ENCODE data around the gene NBEA.
"Not testable (repeated sequence)": the region's sequence is repeated elsewhere in the genome, so short reads cannot be mapped to it uniquely, and the experiment has no call there.

The NBEA gene

GRCh38 chr13:35392768-35393167 is 450.7 kb downstream of the NBEA start:
- Histone ChIP-seq H3K9me3 (ENCODE audit: control insufficient read depth in 1 of 2, low read length in 2 of 2) (no peaks in the 10 kb centered on the region), H3K27me3 (ENCODE audit: low read depth, low read length) (no peaks in the 10 kb centered on the region), H3K4me1 (ENCODE audit: control insufficient read depth in 1 of 2, insufficient read depth in 2 of 2, low read length in 2 of 2) (peaks cover 0 to 11% of the 10 kb centered on the region in 2 donors), H3K36me3 (ENCODE audit: control insufficient read depth in 1 of 2, insufficient read depth in 2 of 2, low read length in 2 of 2) (no peaks in the 10 kb centered on the region), H3K27ac (ENCODE audit: low read length) (no peak overlapping the region), H3K4me3 (ENCODE audit: low read depth in 1 of 2, low read length in 2 of 2) (no peak overlapping the region)

DNA sequence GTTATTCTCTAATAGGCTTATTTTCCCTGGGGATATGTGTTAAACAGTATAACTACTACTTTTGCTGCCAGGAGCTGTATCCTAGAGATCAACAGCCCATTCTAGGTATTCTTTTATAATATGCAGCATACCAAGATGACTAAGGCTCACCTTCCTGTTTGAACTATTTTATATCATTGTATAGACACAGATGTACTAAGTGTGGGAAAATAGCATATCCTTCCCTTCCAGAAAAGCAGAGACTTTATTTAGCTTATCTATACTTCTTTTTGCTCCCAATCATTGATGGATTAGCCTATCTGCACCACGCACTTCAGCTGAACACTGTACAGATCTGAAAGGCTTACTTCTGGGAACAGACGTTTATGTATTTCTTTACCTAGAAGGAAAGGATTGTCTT is 451.8 kb downstream of the NBEA start:
- Histone ChIP-seq H3K4me3 (ENCODE audit: low read depth in 1 of 2, low read length in 2 of 2) (no peak overlapping the region), H3K9me3 (ENCODE audit: control insufficient read depth in 1 of 2, low read length in 2 of 2) (peaks cover 0 to 4% of the 10 kb centered on the region in 2 donors), H3K27me3 (ENCODE audit: low read depth, low read length) (no peaks in the 10 kb centered on the region), H3K4me1 (ENCODE audit: control insufficient read depth in 1 of 2, insufficient read depth in 2 of 2, low read length in 2 of 2) (peaks cover 0 to 11% of the 10 kb centered on the region in 2 donors), H3K27ac (ENCODE audit: low read length) (no peak overlapping the region), H3K36me3 (ENCODE audit: control insufficient read depth in 1 of 2, insufficient read depth in 2 of 2, low read length in 2 of 2) (no peaks in the 10 kb centered on the region)

DNA sequence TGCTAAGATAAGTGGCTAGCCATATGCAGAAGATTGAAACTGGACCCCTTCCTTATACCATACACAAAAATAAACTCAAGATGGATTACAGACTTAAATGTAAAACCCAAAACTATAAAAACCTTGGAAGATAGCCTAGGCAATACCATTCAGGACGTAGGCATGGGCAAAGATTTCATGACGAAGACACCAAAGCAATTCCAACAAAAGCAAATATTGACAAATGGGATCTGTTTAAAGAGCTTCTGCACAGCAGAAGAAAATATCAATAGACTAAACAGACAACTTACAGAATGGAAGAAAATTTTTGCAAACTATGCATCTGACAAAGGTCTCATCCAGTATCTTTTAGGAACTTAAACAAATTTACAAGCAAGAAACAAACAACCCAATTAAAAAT is 466.2 kb downstream of the NBEA start:
- not testable (repeated sequence) for H3K36me3 ChIP-seq (ENCODE audit: control insufficient read depth in 1 of 2, insufficient read depth in 2 of 2, low read length in 2 of 2); H3K27me3 ChIP-seq (ENCODE audit: low read depth, low read length); H3K9me3 ChIP-seq (ENCODE audit: control insufficient read depth in 1 of 2, low read length in 2 of 2)

DNA sequence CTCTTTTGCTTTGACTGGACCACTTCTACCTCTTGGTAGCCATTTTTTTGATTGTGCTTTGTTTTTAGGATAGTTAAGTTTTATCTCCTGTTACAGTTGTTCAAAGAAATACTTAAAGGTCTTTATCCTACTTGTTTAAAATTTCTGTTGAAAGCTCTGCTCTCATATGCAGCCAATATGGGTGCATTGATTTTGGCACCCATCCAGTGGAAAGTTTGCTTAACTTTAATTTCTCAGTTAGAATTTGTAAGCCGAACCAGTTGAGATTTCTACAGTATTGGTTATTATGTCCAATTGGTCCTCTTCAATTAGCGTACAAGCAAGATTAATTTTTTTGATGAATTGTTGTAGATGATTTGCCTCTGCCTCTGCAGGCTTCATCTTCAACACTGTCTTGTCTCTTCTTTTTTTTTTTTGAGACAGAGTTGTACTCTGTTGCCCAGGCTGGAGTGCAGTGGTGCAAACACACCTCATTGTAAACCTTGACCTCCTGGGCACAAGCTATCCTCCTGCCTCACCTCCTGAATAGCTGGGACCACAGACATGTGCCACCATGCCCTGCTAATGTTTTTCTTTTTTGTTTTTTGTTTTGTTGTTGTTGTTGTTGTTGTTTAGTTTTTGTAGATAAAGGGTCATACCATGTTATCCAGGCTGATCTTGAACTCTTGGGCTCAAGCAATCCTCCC is 469.1 kb downstream of the NBEA start:
- Histone ChIP-seq H3K27ac (ENCODE audit: low read length) (no peak overlapping the region), H3K4me1 (ENCODE audit: control insufficient read depth in 1 of 2, insufficient read depth in 2 of 2, low read length in 2 of 2) (no peaks in the 10 kb centered on the region), H3K27me3 (ENCODE audit: low read depth, low read length) (no peaks in the 10 kb centered on the region), H3K9me3 (ENCODE audit: control insufficient read depth in 1 of 2, low read length in 2 of 2) (peaks cover 0 to 3% of the 10 kb centered on the region in 2 donors), H3K36me3 (ENCODE audit: control insufficient read depth in 1 of 2, insufficient read depth in 2 of 2, low read length in 2 of 2) (no peaks in the 10 kb centered on the region), H3K4me3 (ENCODE audit: low read depth in 1 of 2, low read length in 2 of 2) (no peak overlapping the region)

More for the DNA sequence above, 466.2 kb downstream of the NBEA start:
- H3K27ac ChIP-seq (ENCODE audit: low read length); H3K4me3 ChIP-seq (ENCODE audit: low read depth in 1 of 2, low read length in 2 of 2); H3K4me1 ChIP-seq (ENCODE audit: control insufficient read depth in 1 of 2, insufficient read depth in 2 of 2, low read length in 2 of 2): not testable (repeated sequence)

GRCh38 chr13:35448465-35448864 is 506.4 kb downstream of the NBEA start:
- no peaks in the 10 kb centered on the region for H3K9me3 ChIP-seq (ENCODE audit: control insufficient read depth in 1 of 2, low read length in 2 of 2)
- H3K4me3 ChIP-seq (ENCODE audit: low read depth in 1 of 2, low read length in 2 of 2) = no peak overlapping the region
- H3K27me3 ChIP-seq (ENCODE audit: low read depth, low read length) = no peaks in the 10 kb centered on the region
- H3K36me3 ChIP-seq (ENCODE audit: control insufficient read depth in 1 of 2, insufficient read depth in 2 of 2, low read length in 2 of 2) = no peaks in the 10 kb centered on the region
- no peaks in the 10 kb centered on the region for H3K4me1 ChIP-seq (ENCODE audit: control insufficient read depth in 1 of 2, insufficient read depth in 2 of 2, low read length in 2 of 2)
- no peak overlapping the region for H3K27ac ChIP-seq (ENCODE audit: low read length)

GRCh38 chr13:35449821-35450220 is 507.8 kb downstream of the NBEA start:
- Histone ChIP-seq H3K4me3 (ENCODE audit: low read depth in 1 of 2, low read length in 2 of 2) (no peak overlapping the region), H3K27ac (ENCODE audit: low read length) (no peak overlapping the region), H3K4me1 (ENCODE audit: control insufficient read depth in 1 of 2, insufficient read depth in 2 of 2, low read length in 2 of 2) (no peaks in the 10 kb centered on the region), H3K27me3 (ENCODE audit: low read depth, low read length) (no peaks in the 10 kb centered on the region), H3K36me3 (ENCODE audit: control insufficient read depth in 1 of 2, insufficient read depth in 2 of 2, low read length in 2 of 2) (no peaks in the 10 kb centered on the region), H3K9me3 (ENCODE audit: control insufficient read depth in 1 of 2, low read length in 2 of 2) (no peaks in the 10 kb centered on the region)

- no peaks in the 10 kb centered on the region for H3K4me1 ChIP-seq (ENCODE audit: control insufficient read depth in 1 of 2, insufficient read depth in 2 of 2, low read length in 2 of 2)
- H3K27ac ChIP-seq (ENCODE audit: low read length) = no peak overlapping the region
- no peak overlapping the region for H3K4me3 ChIP-seq (ENCODE audit: low read depth in 1 of 2, low read length in 2 of 2)
- no peaks in the 10 kb centered on the region for H3K27me3 ChIP-seq (ENCODE audit: low read depth, low read length)
- H3K36me3 ChIP-seq (ENCODE audit: control insufficient read depth in 1 of 2, insufficient read depth in 2 of 2, low read length in 2 of 2) = peaks cover 0 to 3% of the 10 kb centered on the region in 2 donors
- no peaks in the 10 kb centered on the region for H3K9me3 ChIP-seq (ENCODE audit: control insufficient read depth in 1 of 2, low read length in 2 of 2)
Observed at GRCh38 chr13:35455022-35455421, 513.0 kb downstream of the NBEA start.

GRCh38 chr13:35457258-35457657 is 515.2 kb downstream of the NBEA start:
- Histone ChIP-seq H3K4me1 (ENCODE audit: control insufficient read depth in 1 of 2, insufficient read depth in 2 of 2, low read length in 2 of 2) (no peaks in the 10 kb centered on the region), H3K4me3 (ENCODE audit: low read depth in 1 of 2, low read length in 2 of 2) (no peak overlapping the region), H3K9me3 (ENCODE audit: control insufficient read depth in 1 of 2, low read length in 2 of 2) (no peaks in the 10 kb centered on the region), H3K27ac (ENCODE audit: low read length) (no peak overlapping the region), H3K27me3 (ENCODE audit: low read depth, low read length) (no peaks in the 10 kb centered on the region), H3K36me3 (ENCODE audit: control insufficient read depth in 1 of 2, insufficient read depth in 2 of 2, low read length in 2 of 2) (peaks cover 0 to 3% of the 10 kb centered on the region in 2 donors)

DNA sequence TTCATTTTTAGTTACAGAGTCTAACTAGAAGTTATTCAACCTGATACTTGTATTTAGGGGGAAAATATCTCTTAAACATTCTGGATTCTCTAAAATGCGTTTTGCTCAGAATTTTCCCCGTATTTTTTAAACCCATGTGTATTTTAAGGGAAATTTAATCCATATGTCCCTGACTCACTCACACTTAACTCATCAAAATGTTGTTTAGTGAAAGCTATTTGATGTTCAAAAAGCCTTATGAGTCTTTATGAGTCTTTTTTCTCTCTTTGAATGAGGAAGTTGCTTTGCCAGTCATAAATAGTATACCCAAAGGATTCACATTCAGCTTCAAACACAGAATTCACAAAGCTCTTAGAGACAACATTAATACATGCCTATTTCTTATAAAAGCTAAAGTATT is 518.0 kb downstream of the NBEA start:
- H3K9me3 ChIP-seq (ENCODE audit: control insufficient read depth in 1 of 2, low read length in 2 of 2) = no peaks in the 10 kb centered on the region
- peaks cover 0 to 3% of the 10 kb centered on the region in 2 donors for H3K36me3 ChIP-seq (ENCODE audit: control insufficient read depth in 1 of 2, insufficient read depth in 2 of 2, low read length in 2 of 2)
- H3K27me3 ChIP-seq (ENCODE audit: low read depth, low read length) = no peaks in the 10 kb centered on the region
- no peak overlapping the region for H3K4me3 ChIP-seq (ENCODE audit: low read depth in 1 of 2, low read length in 2 of 2)
- no peaks in the 10 kb centered on the region for H3K4me1 ChIP-seq (ENCODE audit: control insufficient read depth in 1 of 2, insufficient read depth in 2 of 2, low read length in 2 of 2)
- no peak overlapping the region for H3K27ac ChIP-seq (ENCODE audit: low read length)

- Histone ChIP-seq H3K9me3 (ENCODE audit: control insufficient read depth in 1 of 2, low read length in 2 of 2) (no peaks in the 10 kb centered on the region), H3K4me3 (ENCODE audit: low read depth in 1 of 2, low read length in 2 of 2) (no peak overlapping the region), H3K27ac (ENCODE audit: low read length) (no peak overlapping the region), H3K27me3 (ENCODE audit: low read depth, low read length) (peaks cover 3% of the 10 kb centered on the region), H3K36me3 (ENCODE audit: control insufficient read depth in 1 of 2, insufficient read depth in 2 of 2, low read length in 2 of 2) (no peaks in the 10 kb centered on the region), H3K4me1 (ENCODE audit: control insufficient read depth in 1 of 2, insufficient read depth in 2 of 2, low read length in 2 of 2) (no peaks in the 10 kb centered on the region)
Observed at GRCh38 chr13:35465371-35465770, 523.3 kb downstream of the NBEA start.

GRCh38 chr13:35468195-35468594 is 526.1 kb downstream of the NBEA start:
- H3K27me3 ChIP-seq (ENCODE audit: low read depth, low read length) = peaks cover 15% of the 10 kb centered on the region
- no peaks in the 10 kb centered on the region for H3K4me1 ChIP-seq (ENCODE audit: control insufficient read depth in 1 of 2, insufficient read depth in 2 of 2, low read length in 2 of 2)
- H3K4me3 ChIP-seq (ENCODE audit: low read depth in 1 of 2, low read length in 2 of 2) = no peak overlapping the region
- no peaks in the 10 kb centered on the region for H3K9me3 ChIP-seq (ENCODE audit: control insufficient read depth in 1 of 2, low read length in 2 of 2)
- H3K27ac ChIP-seq (ENCODE audit: low read length) = no peak overlapping the region
- no peaks in the 10 kb centered on the region for H3K36me3 ChIP-seq (ENCODE audit: control insufficient read depth in 1 of 2, insufficient read depth in 2 of 2, low read length in 2 of 2)
